H1 (cell line): Measurements from ENCODE around the gene ITPKB. TPM values are rescaled to one million over a fixed set of nuclear protein-coding genes. Genes with fewer than 3 reads are reported as not detected.

ENCODE experiments used
- CTCF ChIA-PET: fragments of 300-600 bp; sonication (Branson Sonifier 250); formaldehyde crosslinking; loops from one replicate; lab custom pipeline; 2021; ENCODE audit not compliant: partially characterized antibody; lab: Charles Lee
- POLR2A ChIA-PET: fragments of 300-600 bp; sonication (Branson Sonifier 250); formaldehyde crosslinking; loops from one replicate; lab custom pipeline; 2021; ENCODE audit warnings: inconsistent platforms; ENCODE audit not compliant: partially characterized antibody; lab: Charles Lee
- DNase-seq, 2 experiments: peaks; one replicate each; pipeline versions ENCODE4 v3.0.0 to v3.0.0-alpha.2; 2010 to 2022; ENCODE audit warnings: low spot score in 2 of 2, low read depth in 1 of 2, mixed read lengths in 1 of 2
- FAIRE-seq: peaks from 2 replicates; lab custom pipeline; 2011; peaks lifted over from hg19 to GRCh38; lab: Jason Lieb, UNC
- H2AFZ ChIP-seq: 2 replicates; pipeline ENCODE4 v1.8.1; 2012; ENCODE audit warnings: low read length, inconsistent platforms
- H2AK5ac ChIP-seq: 2 replicates; pipeline ENCODE4 v1.6.1; 2013; ENCODE audit warnings: low read depth, low read length
- H2BK120ac ChIP-seq: replicated peaks from 2 replicates; pipeline ENCODE3; 2013; ENCODE audit warnings: low read depth, low read length, inconsistent platforms
- H2BK12ac ChIP-seq: 2 replicates; pipeline ENCODE4 v1.6.1; 2013; ENCODE audit warnings: low read depth, low read length
- H2BK15ac ChIP-seq: 2 replicates; pipeline ENCODE4 v1.6.1; 2013; ENCODE audit warnings: low read length
- H2BK20ac ChIP-seq: 2 replicates; pipeline ENCODE4 v1.6.1; 2013; ENCODE audit warnings: low read length
- H2BK5ac ChIP-seq: 2 replicates; pipeline ENCODE4 v1.6.1; 2013; ENCODE audit warnings: low read depth, low read length
- H3K14ac ChIP-seq: 2 replicates; pipeline ENCODE4 v1.6.1; 2013; ENCODE audit warnings: inconsistent platforms; ENCODE audit not compliant: insufficient read length
- H3K18ac ChIP-seq: 2 replicates; pipeline ENCODE4 v1.6.1; 2013; ENCODE audit warnings: low read length; ENCODE audit errors: extremely low read depth
- H3K23ac ChIP-seq: 2 replicates; pipeline ENCODE4 v1.6.1; 2013; ENCODE audit warnings: inconsistent platforms; ENCODE audit not compliant: insufficient read length
- H3K23me2 ChIP-seq: 2 replicates; pipeline ENCODE4 v1.6.1; 2013; ENCODE audit warnings: low read depth, low read length
- H3K27ac ChIP-seq: 2 replicates; pipeline ENCODE4 v1.6.1; 2011; ENCODE audit warnings: low read depth, low read length, inconsistent platforms
- H3K27me3 ChIP-seq, 4 experiments: replicated peaks in 1 of 4; 1 replicate in 1 of 4; 2 replicates in 3 of 4; pipeline versions ENCODE4 v1.6.1 to v1.8.1; 2011 to 2013; ENCODE audit warnings: low read length in 3 of 4, mild to moderate bottlenecking in 3 of 4, inconsistent platforms in 2 of 4, mixed read lengths in 2 of 4, moderate library complexity in 1 of 4; ENCODE audit not compliant: control insufficient read depth in 3 of 4, insufficient read depth in 3 of 4; ENCODE audit errors: extremely low read depth in 1 of 4
- H3K36me3 ChIP-seq, 4 experiments: 2 replicates each; pipeline versions ENCODE4 v1.6.1 to v1.8.1; 2011 to 2013; ENCODE audit warnings: mild to moderate bottlenecking in 4 of 4, low read length in 3 of 4, moderate library complexity in 2 of 4, control low read depth in 1 of 4, inconsistent platforms in 1 of 4; ENCODE audit not compliant: insufficient read depth in 4 of 4, control insufficient read depth in 2 of 4
- H3K4ac ChIP-seq: replicated peaks from 2 replicates; pipeline ENCODE3; 2013; ENCODE audit warnings: low read length, low read depth, mixed read lengths, inconsistent platforms; ENCODE audit not compliant: insufficient read length
- H3K4me1 ChIP-seq, 4 experiments: replicated peaks in 1 of 4; 1 replicate in 1 of 4; 2 replicates in 3 of 4; pipeline versions ENCODE4 v1.6.1 to v1.8.1; 2011 to 2013; ENCODE audit warnings: low read length in 3 of 4, inconsistent platforms in 2 of 4, mixed read lengths in 1 of 4; ENCODE audit not compliant: insufficient read depth in 4 of 4, control insufficient read depth in 3 of 4
- H3K4me2 ChIP-seq, 2 experiments: 2 replicates each; pipeline versions ENCODE4 v1.6.1 to v1.8.1; 2011 to 2013; ENCODE audit warnings: low read depth in 2 of 2, low read length in 2 of 2, control low read depth in 1 of 2, inconsistent platforms in 1 of 2, mild to moderate bottlenecking in 1 of 2; ENCODE audit not compliant: insufficient read depth in 1 of 2
- H3K4me3 ChIP-seq, 4 experiments: fragments of 200-600, 300-600 bp in 1 of 4; sonication (generic), shearing (Covaris generic), sonication (Bioruptor Twin) in 1 of 4; 2 replicates each; pipeline versions ENCODE4 v1.5.1 to v1.8.1; 2011 to 2016; ENCODE audit warnings: low read length in 4 of 4, low read depth in 3 of 4, control low read depth in 2 of 4, inconsistent platforms in 2 of 4, mild to moderate bottlenecking in 2 of 4, mixed read lengths in 1 of 4, moderate library complexity in 1 of 4; ENCODE audit not compliant: insufficient read depth in 2 of 4; ENCODE audit errors: extremely low read depth in 1 of 4
- H3K56ac ChIP-seq: replicated peaks from 2 replicates; pipeline ENCODE3; 2013; ENCODE audit warnings: low read depth, mild to moderate bottlenecking, mixed read lengths, low read length, inconsistent platforms; ENCODE audit not compliant: insufficient read length
- H3K79me1 ChIP-seq: 2 replicates; pipeline ENCODE4 v1.6.1; 2013; ENCODE audit warnings: low read depth, low read length, control low read depth
- H3K79me2 ChIP-seq, 2 experiments: 2 replicates each; pipeline versions ENCODE4 v1.6.1 to v1.8.1; 2012 to 2013; ENCODE audit warnings: low read length in 2 of 2, mild to moderate bottlenecking in 2 of 2, inconsistent platforms in 1 of 2; ENCODE audit not compliant: insufficient read depth in 2 of 2, control insufficient read depth in 1 of 2
- H3K9ac ChIP-seq, 4 experiments: replicated peaks in 1 of 4; 1 replicate in 1 of 4; 2 replicates in 3 of 4; pipeline versions ENCODE4 v1.6.1 to v1.8.1; 2011 to 2013; ENCODE audit warnings: low read depth in 3 of 4, low read length in 3 of 4, control low read depth in 2 of 4, mild to moderate bottlenecking in 2 of 4, moderate library complexity in 2 of 4, inconsistent platforms in 1 of 4; ENCODE audit errors: extremely low read depth in 1 of 4
- H3K9me3 ChIP-seq, 2 experiments: 2 replicates each; pipeline versions ENCODE4 v1.6.1 to v1.8.1; 2012 to 2013; ENCODE audit warnings: mild to moderate bottlenecking in 2 of 2, moderate library complexity in 2 of 2, control low read depth in 1 of 2, inconsistent platforms in 1 of 2, low read depth in 1 of 2, low read length in 1 of 2, mixed read lengths in 1 of 2; ENCODE audit not compliant: insufficient read depth in 2 of 2
- H4K20me1 ChIP-seq, 2 experiments: replicated peaks in 1 of 2; 2 replicates each; pipeline versions ENCODE3 to v1.8.1; 2011 to 2013; ENCODE audit warnings: inconsistent platforms in 2 of 2, low read length in 2 of 2, mild to moderate bottlenecking in 1 of 2; ENCODE audit not compliant: insufficient read depth in 2 of 2, control insufficient read depth in 1 of 2
- H4K5ac ChIP-seq: 2 replicates; pipeline ENCODE4 v1.6.1; 2013; ENCODE audit warnings: low read length, low read depth, mixed read lengths, inconsistent platforms; ENCODE audit not compliant: insufficient read length
- H4K8ac ChIP-seq: 2 replicates; pipeline ENCODE4 v1.8.0; 2013; ENCODE audit warnings: mild to moderate bottlenecking, moderate library complexity, low read length, inconsistent platforms; ENCODE audit not compliant: insufficient read depth; ENCODE audit errors: extremely low read depth
- H4K91ac ChIP-seq: replicated peaks from 2 replicates; pipeline ENCODE3; 2013; ENCODE audit warnings: low read length, mixed read lengths, inconsistent platforms; ENCODE audit not compliant: insufficient read length
- ATF3 ChIP-seq: IDR thresholded peaks from 2 replicates; pipeline ENCODE4 v1.6.1; 2011; ENCODE audit warnings: low read depth, mild to moderate bottlenecking, low read length; ENCODE audit not compliant: insufficient read depth
- BACH1 ChIP-seq: IDR thresholded peaks from 2 replicates; pipeline ENCODE4 v1.6.1; 2012; ENCODE audit warnings: low read length, improper control_type of control experiment
- BRCA1 ChIP-seq: IDR thresholded peaks from 2 replicates; pipeline ENCODE4 v1.6.1; 2012; ENCODE audit warnings: low read depth, low read length, improper control_type of control experiment
- CHD2 ChIP-seq: IDR thresholded peaks from 2 replicates; pipeline ENCODE4 v1.6.1; 2012; ENCODE audit warnings: low read length, improper control_type of control experiment
- E2F6 ChIP-seq: IDR thresholded peaks from 2 replicates; pipeline ENCODE4 v1.6.1; 2012; ENCODE audit warnings: inconsistent platforms
- EZH2 ChIP-seq: fragments of 200-600 bp; sonication (generic); IDR thresholded peaks from 2 replicates; pipeline ENCODE4 v1.7.1; 2012; ENCODE audit warnings: low read depth, mild to moderate bottlenecking, moderate library complexity, low read length, inconsistent platforms; ENCODE audit not compliant: severe bottlenecking
- KDM4A ChIP-seq: IDR thresholded peaks from one replicate; pipeline ENCODE4 v1.7.1; 2012; ENCODE audit warnings: low read depth, mild to moderate bottlenecking, moderate library complexity, low read length, inconsistent platforms; ENCODE audit not compliant: severe bottlenecking
- POLR2A ChIP-seq, 2 experiments: IDR thresholded peaks; 1 replicate in 1 of 2; 2 replicates in 1 of 2; pipeline ENCODE4 v1.6.1; 2011; ENCODE audit warnings: low read depth in 2 of 2, low read length in 2 of 2, mild to moderate bottlenecking in 2 of 2; ENCODE audit errors: control extremely low read depth in 1 of 2
- SP2 ChIP-seq: IDR thresholded peaks from 2 replicates; pipeline ENCODE4 v1.6.1; 2012; ENCODE audit warnings: mild to moderate bottlenecking, low read length, inconsistent platforms
- WGBS, 2 experiments: shearing (Covaris generic) in 1 of 2; methylation state at CpG; one replicate each; pipeline versions ENCODE4 v1.1.6 to v1.1.7; 2013 to 2015; ENCODE audit warnings: low lambda C conversion rate in 2 of 2, mixed read lengths in 2 of 2, inconsistent platforms in 1 of 2, low coverage in 1 of 2, missing lambda C conversion rate in 1 of 2; ENCODE audit not compliant: insufficient replicate concordance in 2 of 2, insufficient coverage in 1 of 2, insufficient read length in 1 of 2; ENCODE audit errors: extremely low coverage in 1 of 2, missing lambda C conversion rate in 1 of 2; 5-methylcytosine and 5-hydroxymethylcytosine counted together
- polyA plus RNA-seq, 7 experiments: library from polyadenylated mRNA; depleted of rRNA in 3 of 7; stranded (reverse) in 5 of 7; unstranded in 2 of 7; fragments of >200 nt in 5 of 7; fragments of 200-250 nt in 2 of 7; gene quantifications; 1 replicate in 5 of 7; 2 replicates in 1 of 7; 4 replicates in 1 of 7; pipeline versions ENCODE4 v1.2.1 to v1.2.3, GENCODE V29; 2011 to 2013; ENCODE audit warnings: missing spikeins in 2 of 7, mixed read lengths in 2 of 7
- total RNA-seq: library from RNA; stranded (reverse); fragmentation: NEBNext Ultra II Directional; extraction: Animal tissue kit (Norgen Biotek cat#: 25700); gene quantifications from 2 replicates; pipeline ENCODE4 v1.2.1, GENCODE V29; 2021

Gene ITPKB
- total and polyA plus RNA-seq, 2 of the 8 experiments (the other 6 are each of a cell fraction or from before 2014, with no cell fraction given) = 1.7 to 4.8 TPM

DNA sequence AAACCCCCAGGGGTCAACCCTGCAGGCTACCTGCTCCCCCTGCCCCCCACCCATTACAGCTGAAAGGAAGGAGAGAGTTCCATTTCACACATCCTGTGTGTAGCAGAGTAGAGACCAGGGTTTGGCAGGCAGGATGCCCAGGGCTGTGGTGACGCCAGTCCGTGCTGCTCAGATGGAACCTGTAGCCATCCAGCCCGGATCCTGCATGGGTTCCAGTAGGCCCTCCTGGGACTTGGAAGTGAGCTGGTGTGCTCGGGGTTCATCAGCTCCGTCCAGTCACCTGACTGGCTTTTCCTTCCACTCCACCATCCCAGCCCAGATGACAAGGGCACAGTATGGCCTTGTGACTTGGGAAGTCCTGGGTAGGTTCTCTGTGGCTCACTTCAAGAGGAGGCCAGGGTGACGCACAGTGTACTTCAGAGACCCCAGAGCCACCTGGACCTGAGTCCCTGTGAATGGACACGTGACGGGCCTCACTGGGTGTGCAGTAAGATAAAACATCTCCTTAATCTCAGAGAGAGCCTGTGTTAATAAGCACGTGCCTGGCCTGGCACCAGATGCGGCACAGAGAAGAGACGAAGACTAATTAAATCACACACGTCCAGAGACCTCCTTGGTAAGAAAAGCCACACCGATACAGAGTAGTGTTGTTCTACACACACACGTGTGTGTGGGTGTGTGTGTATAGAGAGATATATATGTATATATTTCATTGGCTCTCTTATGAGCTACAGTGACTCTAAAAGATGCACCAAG is 16.0 kb downstream of the ITPKB start:
- Histone ChIP-seq H2BK15ac (peak overlapping the region; percentile 75), H4K20me1 (no peaks in the 10 kb centered on the region), H2BK120ac (peak overlapping the region; percentile 78), H3K4me2 (peak overlapping the region; percentile 47 to 87; a peak in 3 of 4 replicates), H3K4me1 (peaks cover 16 to 23% (median 20%) of the 10 kb centered on the region in 4 experiments), H3K9me3 (no peaks in the 10 kb centered on the region), H3K79me1 (no peaks in the 10 kb centered on the region), H3K18ac (peak overlapping the region; percentile 42; the same call in 1 of the 2 replicates), H3K36me3 (no peaks in the 10 kb centered on the region), H3K56ac (no peak overlapping the region), H4K5ac (no peak overlapping the region), H2AFZ (no peak overlapping the region), H3K27me3 (no peaks in the 10 kb centered on the region; a peak in 1 of 7 replicates), H3K23ac (no peak overlapping the region), H3K14ac (peak overlapping the region; percentile 32), H4K91ac (peak overlapping the region; percentile 83), H3K27ac (no peak overlapping the region), H2BK5ac (peak overlapping the region; percentile 75; the same call in 1 of the 2 replicates), H2BK12ac (peak overlapping the region; percentile 85), H3K23me2 (no peaks in the 10 kb centered on the region; the same call in none of the 2 replicates), H2AK5ac (peak overlapping the region; percentile 98; the same call in 1 of the 2 replicates), H3K4me3 (no peak overlapping the region), H3K9ac (no peak overlapping the region), H3K4ac (peak overlapping the region; percentile 63), H2BK20ac (peak overlapping the region; percentile 91), H4K8ac (no peak overlapping the region), H3K79me2 (no peaks in the 10 kb centered on the region)
- TF ChIP-seq BRCA1 (no peak), ATF3 (no peak), KDM4A (no peak), BACH1 (no peak), E2F6 (peak; percentile 46; the same call in 1 of the 2 replicates), CHD2 (no peak), POLR2A (IDR thresholded peaks at IDR 0.05; ENCODE audit: control extremely low read depth in 1 of 2, low read depth in 2 of 2, low read length in 2 of 2) (no peak), SP2 (no peak), EZH2 (no peak)
- no peak for FAIRE-seq
- 77% methylated on average over 14 of the region's 14 CpGs; no CpG with 5 or more reads in 1 of the 2 experiments for WGBS, 2 experiments
- ChIA-PET POLR2A (interaction anchor here (0.8 to 1.3 kb wide), 2 partner anchors 11 to 56 kb away, joined by 3 read pairs; no protein-coding TSS in a partner anchor), CTCF (interaction anchor here (0.7 to 2.1 kb wide), 11 partner anchors 9 to 105 kb away, joined by 3 to 11 read pairs (median 3); partner anchors contain the start of gene ITPKB)
- no peak for DNase-seq
